Esophagus muscularis mucosa (tissue), 4 donors: ENCODE results near the gene REPS2. TPM values are rescaled to one million over a fixed set of nuclear protein-coding genes. Genes with fewer than 3 reads are reported as not detected.

Source experiments
- DNase-seq: peaks from one replicate; pipeline ENCODE4 v3.0.0-alpha.2; 2017; ENCODE audit errors: extremely low spot score
- H3K27ac ChIP-seq, 4 donors: fragments of 200-600 bp; sonication (generic); replicated peaks in 1 of 4; 1 replicate in 3 of 4; 2 replicates in 1 of 4; pipeline ENCODE4 v1.5.1; 2016 to 2019; ENCODE audit warnings: mild to moderate bottlenecking in 1 of 4
- H3K27me3 ChIP-seq, 4 donors: fragments of 200-600 bp; sonication (generic); one replicate each; pipeline versions ENCODE4 v1.5.1 to v1.6.0; 2016 to 2019
- H3K36me3 ChIP-seq, 4 donors: fragments of 200-600 bp; sonication (generic); one replicate each; pipeline ENCODE4 v1.5.1; 2016 to 2019
- H3K4me1 ChIP-seq, 4 donors: fragments of 200-600 bp; sonication (generic); one replicate each; pipeline ENCODE4 v1.5.1; 2016 to 2019
- H3K4me3 ChIP-seq, 4 donors: fragments of 200-600 bp; sonication (generic); 1 replicate in 2 of 4; 2 replicates in 2 of 4; pipeline ENCODE4 v1.5.1; 2016 to 2019; ENCODE audit warnings: mild to moderate bottlenecking in 4 of 4, moderate library complexity in 1 of 4
- H3K9me3 ChIP-seq, 4 donors: fragments of 200-600 bp; sonication (generic); 1 replicate in 3 of 4; 2 replicates in 1 of 4; pipeline ENCODE4 v1.5.1; 2016 to 2019
- CTCF ChIP-seq, 3 experiments: fragments of 200-600 bp in 2 of 3; fragments of 450-650 bp in 1 of 3; sonication (generic) in 2 of 3; IDR thresholded peaks; one replicate each; pipeline ENCODE4 v1.5.1; 2017 to 2019; ENCODE audit warnings: antibody characterized with exemption in 3 of 3, mild to moderate bottlenecking in 2 of 3, moderate library complexity in 1 of 3
- EP300 ChIP-seq: sonication (generic); formaldehyde crosslinking; IDR thresholded peaks from one replicate; pipeline ENCODE4 v1.6.1; 2017; ENCODE audit warnings: antibody characterized with exemption
- POLR2A ChIP-seq: fragments of 450-650 bp; IDR thresholded peaks from one replicate; pipeline ENCODE4 v1.6.1; 2017; ENCODE audit warnings: antibody characterized with exemption, moderate library complexity, mild to moderate bottlenecking, low read depth
- POLR2AphosphoS5 ChIP-seq, 2 donors: sonication (generic); formaldehyde crosslinking; IDR thresholded peaks; one replicate each; pipeline ENCODE4 v1.6.1; 2017; ENCODE audit warnings: antibody characterized with exemption in 2 of 2
- WGBS: methylation state at CpG from one replicate; pipeline ENCODE4 v1.1.5; 2018; 5-methylcytosine and 5-hydroxymethylcytosine counted together
- intact Hi-C: fragments of 100-400 bp; cut with DNase I; formaldehyde crosslinking; loops from one replicate; pipeline ENCODE4 v1.15.1; 2023
- total RNA-seq, 4 donors: library from RNA; depleted of rRNA; stranded (reverse); fragments of >200 nt; gene quantifications; one replicate each; pipeline versions ENCODE4 v1.1.0 to v1.2.1, GENCODE V29; 2016

Gene REPS2
- total RNA-seq, 4 donors from 2014 or later: 26.4 to 49.0 (median 33.2) TPM

- intact Hi-C loops: no loop called here
- no peak for TF ChIP-seq POLR2A
- no peak for TF ChIP-seq EP300
- TF ChIP-seq CTCF (IDR thresholded peaks at IDR 0.05): no peak
- no peak for TF ChIP-seq POLR2AphosphoS5 (IDR thresholded peaks at IDR 0.05)
- H3K36me3 ChIP-seq: no peaks in the 10 kb centered on the region
- H3K27ac ChIP-seq: peak overlapping the region; percentile 72 to 76 (median 76)
- peaks cover 0 to 9% (median 0%) of the 10 kb centered on the region in 4 donors for H3K27me3 ChIP-seq
- peaks cover 0 to 74% (median 44%) of the 10 kb centered on the region in 4 donors for H3K4me1 ChIP-seq
- DNase-seq: no peak
- H3K9me3 ChIP-seq: no peaks in the 10 kb centered on the region
- H3K4me3 ChIP-seq: no peak overlapping the region
These were observed 86.8 kb downstream of the REPS2 start for GRCh38 chrX:17033225-17033624.

GRCh38 chrX:17035111-17035510 lies 88.7 kb downstream of the REPS2 start:
- intact Hi-C loops: no loop called here
- TF ChIP-seq EP300 (no peak), POLR2A (no peak), CTCF (IDR thresholded peaks at IDR 0.05) (no peak), POLR2AphosphoS5 (IDR thresholded peaks at IDR 0.05) (no peak)
- Histone ChIP-seq H3K27me3 (peaks cover 0 to 5% (median 0%) of the 10 kb centered on the region in 4 donors), H3K36me3 (no peaks in the 10 kb centered on the region), H3K4me1 (peaks cover 0 to 75% (median 46%) of the 10 kb centered on the region in 4 donors), H3K9me3 (no peaks in the 10 kb centered on the region), H3K27ac (no peak overlapping the region), H3K4me3 (no peak overlapping the region)
- no peak for DNase-seq
- 96% methylated on average over 3 of the region's 3 CpGs for WGBS

- TF ChIP-seq CTCF (IDR thresholded peaks at IDR 0.05): no peak
- TF ChIP-seq POLR2AphosphoS5 (IDR thresholded peaks at IDR 0.05): no peak
- no peak for TF ChIP-seq POLR2A
- no peak for TF ChIP-seq EP300
- no peak for DNase-seq
- Histone ChIP-seq H3K4me3 (no peak overlapping the region), H3K27ac (peak overlapping the region in 1 of 4 donors; percentile 15), H3K27me3 (peaks cover 0 to 5% (median 0%) of the 10 kb centered on the region in 4 donors), H3K9me3 (no peaks in the 10 kb centered on the region), H3K4me1 (peaks cover 0 to 72% (median 41%) of the 10 kb centered on the region in 4 donors), H3K36me3 (no peaks in the 10 kb centered on the region)
- WGBS: 77% methylated on average over 4 of the region's 4 CpGs
- intact Hi-C loops: no loop called here
These were observed 89.9 kb downstream of the REPS2 start for GRCh38 chrX:17036171-17036961.

GRCh38 chrX:17038277-17038676 lies 91.8 kb downstream of the REPS2 start:
- intact Hi-C loops: no loop called here
- H3K27me3 ChIP-seq: peaks cover 0 to 5% (median 0%) of the 10 kb centered on the region in 4 donors
- no peaks in the 10 kb centered on the region for H3K9me3 ChIP-seq
- H3K27ac ChIP-seq: peak overlapping the region; percentile 71 to 80 (median 76)
- peaks cover 0 to 68% (median 32%) of the 10 kb centered on the region in 4 donors for H3K4me1 ChIP-seq
- no peaks in the 10 kb centered on the region for H3K36me3 ChIP-seq
- H3K4me3 ChIP-seq: peak overlapping the region in 2 of 4 donors; percentile 2 to 5
- 43% methylated on average over 3 of the region's 3 CpGs for WGBS
- no peak for TF ChIP-seq POLR2A
- DNase-seq: no peak

GRCh38 chrX:17038681-17039161 lies 92.3 kb downstream of the REPS2 start:
- Histone ChIP-seq H3K27me3 (peaks cover 0 to 5% (median 0%) of the 10 kb centered on the region in 4 donors), H3K27ac (peak overlapping the region; percentile 71 to 80 (median 76)), H3K9me3 (no peaks in the 10 kb centered on the region), H3K36me3 (no peaks in the 10 kb centered on the region), H3K4me3 (peak overlapping the region in 2 of 4 donors; percentile 2 to 5), H3K4me1 (peaks cover 0 to 63% (median 31%) of the 10 kb centered on the region in 4 donors)
- WGBS: 37% methylated on average over 7 of the region's 7 CpGs
- intact Hi-C loops: no loop called here
- no peak for DNase-seq
- TF ChIP-seq POLR2AphosphoS5 (IDR thresholded peaks at IDR 0.05) (peak; percentile 71 to 77), EP300 (no peak)
